HCT116 (cell line): ENCODE measurements around the gene PAX2. TPM values are rescaled to one million over a fixed set of nuclear protein-coding genes. Genes with fewer than 3 reads are reported as not detected.

Source experiments
- ATAC-seq: fragments of 200-7000 bp; cut with Tn5 transposase; 2 replicates; pipeline ENCODE4 v1.9.1; 2020; ENCODE audit warnings: mild to moderate bottlenecking, moderate library complexity
- BruUV-seq: library from RNA; stranded (reverse); fragments of 400-500 nt; replicated peaks from 2 replicates; lab custom pipeline; 2021; lab: Mats Ljungman, UMichigan
- CTCF ChIA-PET: fragments of 300-600 bp; sonication (Branson Sonifier 250); formaldehyde crosslinking; loops from one replicate; lab custom pipeline; 2021; ENCODE audit warnings: antibody characterized with exemption; lab: Charles Lee
- POLR2A ChIA-PET: fragments of 300-600, 350-600 bp; sonication (Branson Sonifier 250); formaldehyde crosslinking; loops from one replicate; lab custom pipeline; 2021; ENCODE audit warnings: antibody characterized with exemption; lab: Charles Lee
- RAD21 ChIA-PET, 2 experiments: fragments of 300-600 bp; sonication (Branson Sonifier 250); formaldehyde crosslinking; loops; one replicate each; lab custom pipeline; 2023; ENCODE audit warnings: low total read pairs in 2 of 2; ENCODE audit not compliant: uncharacterized antibody in 2 of 2, unreplicated experiment in 2 of 2, low non-redundant PET in 1 of 2; lab: Charles Lee
- DNase-seq: peaks from one replicate; pipeline ENCODE4 v3.0.0-alpha.2; 2010; ENCODE audit warnings: low read depth, low spot score
- H2AFZ ChIP-seq: fragments of 200-600 bp; shearing (Covaris generic), sonication (generic); 2 replicates; pipeline ENCODE4 v1.6.1; 2017; ENCODE audit warnings: low read depth, mixed run types, mixed read lengths, antibody characterized with exemption, low read length; ENCODE audit not compliant: poor library complexity, severe bottlenecking
- H3K27ac ChIP-seq: 2 replicates; pipeline ENCODE4 v1.5.1; 2012; ENCODE audit warnings: low read depth, low read length
- H3K27me3 ChIP-seq: fragments of 200-600 bp; sonication (generic); 2 replicates; pipeline ENCODE4 v1.6.1; 2016; ENCODE audit warnings: mixed run types, low read length, mixed read lengths; ENCODE audit not compliant: insufficient read depth
- H3K36me3 ChIP-seq, 2 experiments: fragments of 200-500 bp in 1 of 2; fragments of 200-600 bp in 1 of 2; sonication (Bioruptor generic) in 1 of 2; sonication (generic) in 1 of 2; 2 replicates each; pipeline versions ENCODE4 v1.5.1 to v1.6.1; 2014 to 2016; ENCODE audit warnings: low read length in 2 of 2, inconsistent platforms in 1 of 2, mixed read lengths in 1 of 2, mixed run types in 1 of 2; ENCODE audit not compliant: insufficient read depth in 2 of 2, control insufficient read depth in 1 of 2
- H3K4me1 ChIP-seq, 2 experiments: fragments of 200-600 bp in 1 of 2; sonication (generic) in 1 of 2; 2 replicates each; pipeline versions ENCODE4 v1.5.1 to v1.6.1; 2012 to 2017; ENCODE audit warnings: low read length in 2 of 2, inconsistent platforms in 1 of 2, mild to moderate bottlenecking in 1 of 2, mixed read lengths in 1 of 2, mixed run types in 1 of 2, moderate library complexity in 1 of 2; ENCODE audit not compliant: insufficient read depth in 2 of 2, control insufficient read depth in 1 of 2
- H3K4me2 ChIP-seq: fragments of 200-600 bp; sonication (generic); 2 replicates; pipeline ENCODE4 v1.6.1; 2017; ENCODE audit warnings: mixed run types, low read length, mixed read lengths
- H3K4me3 ChIP-seq, 2 experiments: fragments of 200-600 bp in 1 of 2; sonication (generic) in 1 of 2; replicated peaks in 1 of 2; 2 replicates each; pipeline ENCODE4 v1.5.1; 2011 to 2016; ENCODE audit warnings: low read length in 2 of 2, control low read depth in 1 of 2, low read depth in 1 of 2, mild to moderate bottlenecking in 1 of 2, mixed read lengths in 1 of 2, mixed run types in 1 of 2
- H3K79me2 ChIP-seq: fragments of 200-600 bp; sonication (generic); 2 replicates; pipeline ENCODE4 v1.6.1; 2017; ENCODE audit warnings: mild to moderate bottlenecking, mixed run types, low read length, moderate library complexity, mixed read lengths; ENCODE audit not compliant: insufficient read depth
- H3K9ac ChIP-seq: fragments of 200-600 bp; sonication (generic); 2 replicates; pipeline ENCODE4 v1.6.1; 2016; ENCODE audit warnings: low read length, mixed read lengths
- H3K9me2 ChIP-seq: fragments of 200-600 bp; sonication (generic), shearing (Covaris generic); 2 replicates; pipeline ENCODE4 v1.6.1; 2017; ENCODE audit warnings: mixed run types, mild to moderate bottlenecking, moderate library complexity; ENCODE audit not compliant: insufficient read depth
- H3K9me3 ChIP-seq, 2 experiments: fragments of 200-500 bp in 1 of 2; fragments of 200-600 bp in 1 of 2; sonication (Bioruptor generic) in 1 of 2; sonication (generic) in 1 of 2; 2 replicates each; pipeline ENCODE4 v1.6.1; 2014 to 2017; ENCODE audit warnings: low read length in 2 of 2, mixed read lengths in 2 of 2, inconsistent platforms in 1 of 2, low read depth in 1 of 2, mild to moderate bottlenecking in 1 of 2, mixed run types in 1 of 2, moderate library complexity in 1 of 2; ENCODE audit not compliant: control insufficient read depth in 1 of 2, insufficient read depth in 1 of 2
- H4K20me1 ChIP-seq: fragments of 200-600 bp; sonication (generic), shearing (Covaris generic); 2 replicates; pipeline ENCODE4 v1.6.1; 2017; ENCODE audit warnings: mixed run types, mild to moderate bottlenecking, moderate library complexity; ENCODE audit not compliant: insufficient read depth
- CEBPB ChIP-seq: IDR thresholded peaks from 2 replicates; pipeline ENCODE4 v1.6.1; 2012; ENCODE audit warnings: low read depth
- EGR1 ChIP-seq: IDR thresholded peaks from 2 replicates; pipeline ENCODE4 v1.6.1; 2012; ENCODE audit warnings: low read depth
- ELF1 ChIP-seq: IDR thresholded peaks from 2 replicates; pipeline ENCODE4 v1.6.1; 2012; ENCODE audit warnings: low read depth, borderline replicate concordance
- FOSL1 ChIP-seq: IDR thresholded peaks from 2 replicates; pipeline ENCODE4 v1.6.1; 2012; ENCODE audit warnings: low read depth
- JUND ChIP-seq: IDR thresholded peaks from 2 replicates; pipeline ENCODE4 v1.6.1; 2012
- MAX ChIP-seq: IDR thresholded peaks from 2 replicates; pipeline ENCODE4 v1.6.1; 2012
- POLR2A ChIP-seq: IDR thresholded peaks from 2 replicates; pipeline ENCODE4 v1.7.0; 2011; ENCODE audit warnings: borderline replicate concordance; ENCODE audit not compliant: insufficient read depth, insufficient read length; ENCODE audit errors: extremely low read depth
- RAD21 ChIP-seq: IDR thresholded peaks from 2 replicates; pipeline ENCODE4 v1.6.1; 2012; ENCODE audit warnings: low read depth, mild to moderate bottlenecking
- SIN3A ChIP-seq: IDR thresholded peaks from 2 replicates; pipeline ENCODE4 v1.6.1; 2012; ENCODE audit warnings: low read depth
- SP1 ChIP-seq: IDR thresholded peaks from 2 replicates; pipeline ENCODE4 v1.6.1; 2012; ENCODE audit warnings: low read depth
- TCF7L2 ChIP-seq: IDR thresholded peaks from 2 replicates; pipeline ENCODE4 v1.7.0; 2011; ENCODE audit warnings: borderline replicate concordance, inconsistent platforms; ENCODE audit not compliant: insufficient read depth, insufficient read length; ENCODE audit errors: extremely low read depth
- ZNF274 ChIP-seq: fragments of 200-500 bp; sonication (Bioruptor generic); IDR thresholded peaks from 2 replicates; pipeline ENCODE4 v1.6.1; 2014; ENCODE audit warnings: mild to moderate bottlenecking, low read depth, low read length, inconsistent platforms
- intact Hi-C: fragments of 100-400 bp; cut with micrococcal nuclease; formaldehyde crosslinking; loops from 2 replicates; pipeline ENCODE4 v1.10.0; 2022
- total RNA-seq: library from RNA; stranded (reverse); gene quantifications from one replicate; pipeline ENCODE4 v1.2.1, GENCODE V29; 2021; ENCODE audit not compliant: unreplicated experiment
- TF ChIP-seq, protein P1 (sequence below): IDR thresholded peaks from 2 replicates; pipeline ENCODE4 v1.6.1; 2012

PAX2 gene
- total RNA-seq, 1 experiment from 2014 or later = 5.0 TPM

- H3K27me3 ChIP-seq = no peaks in the 10 kb centered on the region
Observed at GRCh38 chr10:100792574-100792973, 47.2 kb downstream of the PAX2 start.

DNA sequence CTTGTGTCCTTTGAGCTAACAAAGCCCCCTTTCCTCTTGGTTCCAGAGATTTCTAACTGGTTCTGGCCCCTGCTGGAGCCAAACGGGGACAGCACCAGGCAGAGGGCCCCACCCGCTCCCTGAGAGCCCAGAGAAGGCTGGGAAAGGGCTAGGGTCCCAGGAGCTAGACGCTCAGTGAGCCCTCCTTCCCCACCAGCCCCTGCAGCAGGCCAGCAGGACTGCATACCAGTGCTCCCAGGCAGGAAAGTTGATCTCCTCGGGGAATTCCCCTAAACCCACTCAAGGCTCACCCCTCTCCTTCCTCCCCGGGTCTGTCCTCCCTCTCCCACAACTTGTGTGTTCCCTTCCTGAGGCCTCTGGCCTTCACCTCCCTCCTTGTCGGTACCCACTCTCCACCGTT is 47.7 kb downstream of the PAX2 start:
- POLR2A ChIA-PET = no interaction called here

More at GRCh38 chr10:100792574-100792973, 47.2 kb downstream of the PAX2 start:
- Histone ChIP-seq H3K4me3 (no peak overlapping the region), H3K9ac (no peak overlapping the region), H3K27ac (no peak overlapping the region), H3K4me1 (no peaks in the 10 kb centered on the region), H3K36me3 (no peaks in the 10 kb centered on the region), H3K9me2 (no peaks in the 10 kb centered on the region), H3K79me2 (no peaks in the 10 kb centered on the region), H3K9me3 (no peaks in the 10 kb centered on the region), H4K20me1 (no peaks in the 10 kb centered on the region), H2AFZ (no peak overlapping the region), H3K4me2 (no peak overlapping the region)
- BruUV-seq = no TSS peak
- ATAC-seq (no peak), DNase-seq (no peak)
- POLR2A ChIA-PET = no interaction called here
- CTCF ChIA-PET = no interaction called here
- TF ChIP-seq EGR1 = no peak
- no peak for TF ChIP-seq POLR2A
- TF ChIP-seq TCF7L2 = no peak
- no peak for TF ChIP-seq MAX
- TF ChIP-seq SP1 = no peak
- RAD21 ChIA-PET = no interaction called here
- intact Hi-C loops = no loop called here

More for the DNA sequence above, 47.7 kb downstream of the PAX2 start:
- Histone ChIP-seq H3K79me2 (no peaks in the 10 kb centered on the region), H3K9me3 (no peaks in the 10 kb centered on the region), H3K9me2 (no peaks in the 10 kb centered on the region), H3K27me3 (no peaks in the 10 kb centered on the region), H3K4me1 (no peaks in the 10 kb centered on the region), H3K27ac (no peak overlapping the region), H3K4me3 (no peak overlapping the region)
- ChIA-PET RAD21 (no interaction called here), CTCF (no interaction called here)
- ATAC-seq = no peak
- BruUV-seq = no TSS peak
- no peak for TF ChIP-seq CEBPB
- no peak for TF ChIP-seq ZNF274
- TF ChIP-seq, protein P1, sequence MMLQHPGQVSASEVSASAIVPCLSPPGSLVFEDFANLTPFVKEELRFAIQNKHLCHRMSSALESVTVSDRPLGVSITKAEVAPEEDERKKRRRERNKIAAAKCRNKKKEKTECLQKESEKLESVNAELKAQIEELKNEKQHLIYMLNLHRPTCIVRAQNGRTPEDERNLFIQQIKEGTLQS = no peak
- no peak for TF ChIP-seq JUND
- TF ChIP-seq SIN3A = no peak
- TF ChIP-seq ELF1 = no peak
- TF ChIP-seq FOSL1 = no peak
- no peak for TF ChIP-seq RAD21
- no peak for TF ChIP-seq EGR1
- TF ChIP-seq, all 23 proteins: peak for 0
- no peaks in the 10 kb centered on the region for H4K20me1 ChIP-seq
- H2AFZ ChIP-seq = no peak overlapping the region
- no peak overlapping the region for H3K9ac ChIP-seq
- no peak overlapping the region for H3K4me2 ChIP-seq
- H3K36me3 ChIP-seq = no peaks in the 10 kb centered on the region
- intact Hi-C loops = no loop called here
- no peak for DNase-seq
